Fibroblast of lung (primary cell): ENCODE measurements around the gene PPP4R1.

Source experiments
- EZH2 ChIP-seq: IDR thresholded peaks from 2 replicates; pipeline ENCODE4 v1.5.1; 2012; ENCODE audit warnings: low read length, control low read depth, mild to moderate bottlenecking; ENCODE audit errors: missing control alignments
- TF ChIP-seq, protein P1 (sequence below), 2 donors: IDR thresholded peaks in 1 of 2; conservative IDR thresholded peaks in 1 of 2; 1 replicate in 1 of 2; 2 replicates in 1 of 2; pipeline ENCODE4 v1.5.1; 2011 to 2012; ENCODE audit warnings: low read length in 2 of 2, control low read depth in 1 of 2, inconsistent platforms in 1 of 2, low read depth in 1 of 2, mild to moderate bottlenecking in 1 of 2

DNA sequence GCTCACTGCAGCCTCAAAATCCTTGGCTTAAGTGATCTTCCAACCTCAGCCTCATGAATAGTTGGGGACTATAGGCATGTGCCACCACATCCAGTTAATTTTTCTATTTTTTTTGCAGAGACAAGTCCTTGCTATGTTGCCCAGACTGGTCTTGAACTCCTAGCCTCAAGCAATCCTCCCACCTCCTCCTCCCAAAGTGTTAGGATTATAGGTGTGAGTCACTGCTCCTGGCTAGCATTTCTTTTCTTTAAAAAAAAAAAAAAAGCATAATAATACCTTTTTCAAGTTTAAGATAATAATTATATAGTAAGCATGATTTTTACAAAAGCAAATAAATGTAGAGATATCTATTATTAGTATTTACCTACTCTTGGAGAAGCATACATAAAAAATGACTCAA is 36.1 kb downstream of the PPP4R1 start:
- TF ChIP-seq, protein P1, sequence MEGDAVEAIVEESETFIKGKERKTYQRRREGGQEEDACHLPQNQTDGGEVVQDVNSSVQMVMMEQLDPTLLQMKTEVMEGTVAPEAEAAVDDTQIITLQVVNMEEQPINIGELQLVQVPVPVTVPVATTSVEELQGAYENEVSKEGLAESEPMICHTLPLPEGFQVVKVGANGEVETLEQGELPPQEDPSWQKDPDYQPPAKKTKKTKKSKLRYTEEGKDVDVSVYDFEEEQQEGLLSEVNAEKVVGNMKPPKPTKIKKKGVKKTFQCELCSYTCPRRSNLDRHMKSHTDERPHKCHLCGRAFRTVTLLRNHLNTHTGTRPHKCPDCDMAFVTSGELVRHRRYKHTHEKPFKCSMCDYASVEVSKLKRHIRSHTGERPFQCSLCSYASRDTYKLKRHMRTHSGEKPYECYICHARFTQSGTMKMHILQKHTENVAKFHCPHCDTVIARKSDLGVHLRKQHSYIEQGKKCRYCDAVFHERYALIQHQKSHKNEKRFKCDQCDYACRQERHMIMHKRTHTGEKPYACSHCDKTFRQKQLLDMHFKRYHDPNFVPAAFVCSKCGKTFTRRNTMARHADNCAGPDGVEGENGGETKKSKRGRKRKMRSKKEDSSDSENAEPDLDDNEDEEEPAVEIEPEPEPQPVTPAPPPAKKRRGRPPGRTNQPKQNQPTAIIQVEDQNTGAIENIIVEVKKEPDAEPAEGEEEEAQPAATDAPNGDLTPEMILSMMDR (conservative IDR thresholded peaks at IDR 0.05 in 1 of 2, IDR thresholded peaks at IDR 0.05 in 1 of 2; ENCODE audit: low read depth in 1 of 2, low read length in 2 of 2): no peak
- no peak for TF ChIP-seq EZH2
